ENCODE results near the gene NDE1.

The NDE1 gene

DNA sequence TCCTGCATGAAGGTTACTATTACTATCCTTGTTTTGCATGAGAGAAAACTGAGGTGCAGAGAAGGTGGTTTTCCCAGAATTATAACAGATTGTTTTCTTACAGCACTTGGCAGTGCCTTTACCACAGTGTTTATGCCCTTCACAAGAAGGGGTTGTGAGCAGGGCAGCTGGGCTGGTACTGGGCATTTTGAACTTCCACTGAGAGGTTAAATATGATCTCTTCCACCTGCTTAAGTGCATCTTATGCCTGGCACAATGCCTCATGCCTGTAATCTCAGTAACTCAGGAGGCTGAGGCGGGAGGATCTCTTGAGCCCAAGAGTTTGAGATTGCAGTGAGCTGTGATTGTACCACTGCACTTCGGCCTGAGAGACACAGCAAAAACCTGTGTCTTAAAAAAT is 36.2 kb downstream of the NDE1 start:
- Histone ChIP-seq H3K79me2 (ENCODE audit: insufficient read depth, low read length) (no peaks in the 10 kb centered on the region), H3K9ac (ENCODE audit: low read length) (no peak overlapping the region), H3K9me3 (ENCODE audit: low read length) (no peaks in the 10 kb centered on the region), H3K27ac (ENCODE audit: low read depth, low read length, poor library complexity, severe bottlenecking) (no peak overlapping the region), H2AFZ (ENCODE audit: low read length) (no peak overlapping the region), H3F3A (ENCODE audit: insufficient read depth, low read length) (no peaks in the 10 kb centered on the region), H3K27me3 (ENCODE audit: insufficient read depth, low read length) (no peaks in the 10 kb centered on the region), H4K20me1 (ENCODE audit: insufficient read depth, low read length) (no peaks in the 10 kb centered on the region), H3K36me3 (ENCODE audit: insufficient read depth, low read length) (peaks cover 92% of the 10 kb centered on the region), H3K4me3 (ENCODE audit: low read depth, low read length, poor library complexity, severe bottlenecking) (no peak overlapping the region), H3K4me1 (ENCODE audit: insufficient read depth, low read length, severe bottlenecking) (no peaks in the 10 kb centered on the region), H3K4me2 (ENCODE audit: low read length) (no peak overlapping the region), H3K9me2 (ENCODE audit: low read depth, low read length) (no peaks in the 10 kb centered on the region)
- TF ChIP-seq EZH2 (IDR thresholded peaks at IDR 0.05; ENCODE audit: borderline replicate concordance, low read length): no peak
- TF ChIP-seq, protein P1, sequence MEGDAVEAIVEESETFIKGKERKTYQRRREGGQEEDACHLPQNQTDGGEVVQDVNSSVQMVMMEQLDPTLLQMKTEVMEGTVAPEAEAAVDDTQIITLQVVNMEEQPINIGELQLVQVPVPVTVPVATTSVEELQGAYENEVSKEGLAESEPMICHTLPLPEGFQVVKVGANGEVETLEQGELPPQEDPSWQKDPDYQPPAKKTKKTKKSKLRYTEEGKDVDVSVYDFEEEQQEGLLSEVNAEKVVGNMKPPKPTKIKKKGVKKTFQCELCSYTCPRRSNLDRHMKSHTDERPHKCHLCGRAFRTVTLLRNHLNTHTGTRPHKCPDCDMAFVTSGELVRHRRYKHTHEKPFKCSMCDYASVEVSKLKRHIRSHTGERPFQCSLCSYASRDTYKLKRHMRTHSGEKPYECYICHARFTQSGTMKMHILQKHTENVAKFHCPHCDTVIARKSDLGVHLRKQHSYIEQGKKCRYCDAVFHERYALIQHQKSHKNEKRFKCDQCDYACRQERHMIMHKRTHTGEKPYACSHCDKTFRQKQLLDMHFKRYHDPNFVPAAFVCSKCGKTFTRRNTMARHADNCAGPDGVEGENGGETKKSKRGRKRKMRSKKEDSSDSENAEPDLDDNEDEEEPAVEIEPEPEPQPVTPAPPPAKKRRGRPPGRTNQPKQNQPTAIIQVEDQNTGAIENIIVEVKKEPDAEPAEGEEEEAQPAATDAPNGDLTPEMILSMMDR (IDR thresholded peaks at IDR 0.05; ENCODE audit: low read length): no peak

- Histone ChIP-seq H3K36me3 (ENCODE audit: insufficient read depth, low read length) (peaks cover 96% of the 10 kb centered on the region), H3K79me2 (ENCODE audit: insufficient read depth, low read length) (no peaks in the 10 kb centered on the region), H3K9me2 (ENCODE audit: low read depth, low read length) (no peaks in the 10 kb centered on the region), H3F3A (ENCODE audit: insufficient read depth, low read length) (no peaks in the 10 kb centered on the region), H3K4me1 (ENCODE audit: insufficient read depth, low read length, severe bottlenecking) (no peaks in the 10 kb centered on the region), H3K4me3 (ENCODE audit: low read depth, low read length, poor library complexity, severe bottlenecking) (no peak overlapping the region), H3K9ac (ENCODE audit: low read length) (no peak overlapping the region), H3K27ac (ENCODE audit: low read depth, low read length, poor library complexity, severe bottlenecking) (no peak overlapping the region), H4K20me1 (ENCODE audit: insufficient read depth, low read length) (no peaks in the 10 kb centered on the region), H3K9me3 (ENCODE audit: low read length) (no peaks in the 10 kb centered on the region), H2AFZ (ENCODE audit: low read length) (no peak overlapping the region), H3K4me2 (ENCODE audit: low read length) (no peak overlapping the region), H3K27me3 (ENCODE audit: insufficient read depth, low read length) (no peaks in the 10 kb centered on the region)
- TF ChIP-seq EZH2 (IDR thresholded peaks at IDR 0.05; ENCODE audit: borderline replicate concordance, low read length): no peak
- TF ChIP-seq, protein P1 (IDR thresholded peaks at IDR 0.05; ENCODE audit: low read length): no peak
Measured at GRCh38 chr16:15689290-15689689, 39.2 kb downstream of the NDE1 start.

- Histone ChIP-seq H3K79me2 (ENCODE audit: insufficient read depth, low read length) (no peaks in the 10 kb centered on the region), H3K27me3 (ENCODE audit: insufficient read depth, low read length) (no peaks in the 10 kb centered on the region), H3K9me3 (ENCODE audit: low read length) (no peaks in the 10 kb centered on the region), H3K9ac (ENCODE audit: low read length) (no peak overlapping the region), H3K36me3 (ENCODE audit: insufficient read depth, low read length) (peaks cover 96% of the 10 kb centered on the region), H3K4me3 (ENCODE audit: low read depth, low read length, poor library complexity, severe bottlenecking) (no peak overlapping the region), H3K4me1 (ENCODE audit: insufficient read depth, low read length, severe bottlenecking) (no peaks in the 10 kb centered on the region), H4K20me1 (ENCODE audit: insufficient read depth, low read length) (no peaks in the 10 kb centered on the region), H2AFZ (ENCODE audit: low read length) (no peak overlapping the region), H3F3A (ENCODE audit: insufficient read depth, low read length) (no peaks in the 10 kb centered on the region), H3K9me2 (ENCODE audit: low read depth, low read length) (no peaks in the 10 kb centered on the region), H3K4me2 (ENCODE audit: low read length) (no peak overlapping the region), H3K27ac (ENCODE audit: low read depth, low read length, poor library complexity, severe bottlenecking) (no peak overlapping the region)
- TF ChIP-seq, protein P1 (IDR thresholded peaks at IDR 0.05; ENCODE audit: low read length): no peak
- no peak for TF ChIP-seq EZH2 (IDR thresholded peaks at IDR 0.05; ENCODE audit: borderline replicate concordance, low read length)
Measured at GRCh38 chr16:15690296-15690695, 40.3 kb downstream of the NDE1 start.
